Lower leg skin (tissue), 4 donors: ENCODE data around the gene LYPLA2. TPM values are rescaled to one million over a fixed set of nuclear protein-coding genes. Genes with fewer than 3 reads are reported as not detected.
"Not testable (repeated sequence)": the region's sequence is repeated elsewhere in the genome, so short reads cannot be mapped to it uniquely, and the experiment has no call there.

Experiments
- DNase-seq, 2 donors: peaks; one replicate each; pipeline ENCODE4 v3.0.0-alpha.2; 2019; ENCODE audit warnings: low spot score in 2 of 2
- H3K4me3 ChIP-seq: fragments of 200-600 bp; sonication (generic); 2 replicates; pipeline ENCODE4 v1.5.1; 2017; ENCODE audit warnings: mild to moderate bottlenecking, low read depth; ENCODE audit not compliant: poor library complexity, severe bottlenecking
- CTCF ChIP-seq, 3 donors: fragments of 450-650 bp; IDR thresholded peaks; one replicate each; pipeline ENCODE4 v1.5.1; 2016; ENCODE audit warnings: antibody characterized with exemption in 3 of 3, mild to moderate bottlenecking in 3 of 3, moderate library complexity in 2 of 3
- POLR2A ChIP-seq, 2 donors: fragments of 450-650 bp; IDR thresholded peaks; one replicate each; pipeline ENCODE4 v1.6.1; 2016 to 2017; ENCODE audit warnings: antibody characterized with exemption in 2 of 2, mild to moderate bottlenecking in 1 of 2, moderate library complexity in 1 of 2
- whole genome bisulfite sequencing, 2 donors: methylation state at CpG; one replicate each; pipeline ENCODE4 v1.1.5; 2018; 5-methylcytosine and 5-hydroxymethylcytosine counted together
- intact Hi-C: fragments of 100-400 bp; cut with DNase I; formaldehyde crosslinking; loops from one replicate; pipeline ENCODE4 v1.15.0; 2023; ENCODE audit warnings: low total_unique reads
- total RNA-seq, 4 donors: library from RNA; depleted of rRNA; stranded (reverse); fragments of >200 nt; gene quantifications; one replicate each; pipeline ENCODE4 v1.1.0, GENCODE V29; 2016

The LYPLA2 gene
- total RNA-seq, 4 donors from 2014 or later, result 57.6 to 76.0 (median 66.7) TPM

GRCh38 chr1:23801876-23802275 lies 10.9 kb downstream of the LYPLA2 start:
- TF ChIP-seq POLR2A (IDR thresholded peaks at IDR 0.05) (no peak), CTCF (IDR thresholded peaks at IDR 0.05) (no peak)
- DNase-seq, result no peak
- no peak overlapping the region for H3K4me3 ChIP-seq
- intact Hi-C loops, result no loop called here
- 51 to 62% methylated on average over 10 of the region's 10 CpGs for WGBS, 2 donors

GRCh38 chr1:23802809-23803342 lies 11.9 kb downstream of the LYPLA2 start:
- intact Hi-C loops, result not testable (repeated sequence)

GRCh38 chr1:23803674-23804073 lies 12.7 kb downstream of the LYPLA2 start:
- intact Hi-C loops, result no loop called here
- 85 to 88% methylated on average over 5 of the region's 5 CpGs for WGBS, 2 donors
- TF ChIP-seq POLR2A (IDR thresholded peaks at IDR 0.05) (no peak), CTCF (IDR thresholded peaks at IDR 0.05) (no peak)
- H3K4me3 ChIP-seq, result no peak overlapping the region
- DNase-seq, result no peak

More at GRCh38 chr1:23802809-23803342, 11.9 kb downstream of the LYPLA2 start:
- WGBS, 2 donors, result 83 to 97% methylated on average over 7 of the region's 7 CpGs
- not testable (repeated sequence) for H3K4me3 ChIP-seq, DNase-seq

- intact Hi-C loops, result no loop called here
These were observed 13.4 kb downstream of the LYPLA2 start for GRCh38 chr1:23804183-23804835.

GRCh38 chr1:23805025-23805424 lies 14.1 kb downstream of the LYPLA2 start:
- no peak for DNase-seq
- TF ChIP-seq CTCF (IDR thresholded peaks at IDR 0.05) (no peak), POLR2A (IDR thresholded peaks at IDR 0.05) (no peak)
- intact Hi-C loops, result no loop called here
- 93 to 98% methylated on average over 2 of the region's 2 CpGs for WGBS, 2 donors
- no peak overlapping the region for H3K4me3 ChIP-seq

More at GRCh38 chr1:23804183-23804835, 13.4 kb downstream of the LYPLA2 start:
- no peak for TF ChIP-seq CTCF (IDR thresholded peaks at IDR 0.05)
- TF ChIP-seq POLR2A (IDR thresholded peaks at IDR 0.05), result no peak
- 83 to 84% methylated on average over 7 of the region's 7 CpGs for WGBS, 2 donors
- DNase-seq, result no peak
- no peak overlapping the region for H3K4me3 ChIP-seq

- intact Hi-C loops, result no loop called here
- no peak overlapping the region for H3K4me3 ChIP-seq
- 73 to 75% methylated on average over 6 of the region's 6 CpGs for WGBS, 2 donors
- TF ChIP-seq POLR2A (IDR thresholded peaks at IDR 0.05), result no peak
- no peak for TF ChIP-seq CTCF (IDR thresholded peaks at IDR 0.05)
- no peak for DNase-seq
These were observed 15.3 kb downstream of the LYPLA2 start for GRCh38 chr1:23806280-23806679.
